Activated naive CD8-positive, alpha-beta T cell treated with anti-CD3 and anti-CD28 coated beads, Interleukin-2, amount 10 ng/mL, durations not matched to agents 7 days and 5 days (primary cell): ENCODE measurements around the gene PCDHGA1. TPM values are rescaled to one million over a fixed set of nuclear protein-coding genes. Genes with fewer than 3 reads are reported as not detected.
"Not testable (repeated sequence)": the region's sequence is repeated elsewhere in the genome, so short reads cannot be mapped to it uniquely, and the experiment has no call there.

ENCODE experiments used
- ATAC-seq: fragments of 150-1000 bp; cut with Tn5 transposase; one replicate; pipeline ENCODE4 v1.10.0; 2021; ENCODE audit warnings: low read depth, moderate library complexity
- POLR2A ChIA-PET: fragments of 350-600 bp; sonication (Branson Sonifier 250); formaldehyde crosslinking; loops from one replicate; lab custom pipeline; 2021; ENCODE audit warnings: antibody characterized with exemption; lab: Charles Lee
- DNase-seq: peaks from one replicate; pipeline ENCODE4 v3.0.0; 2021
- H3K27ac Mint-ChIP-seq: one replicate; pipeline ENCODE4 v1.8.0; 2022; ENCODE audit warnings: mild to moderate bottlenecking, mixed read lengths
- H3K27me3 Mint-ChIP-seq: one replicate; pipeline ENCODE4 v1.8.0; 2022; ENCODE audit warnings: mild to moderate bottlenecking, moderate library complexity, mixed read lengths
- H3K36me3 Mint-ChIP-seq: one replicate; pipeline ENCODE4 v1.8.0; 2021; ENCODE audit warnings: mild to moderate bottlenecking, mixed read lengths
- H3K4me1 Mint-ChIP-seq: one replicate; pipeline ENCODE4 v1.8.0; 2021; ENCODE audit warnings: mixed read lengths
- H3K4me3 Mint-ChIP-seq: one replicate; pipeline ENCODE4 v1.8.0; 2022; ENCODE audit warnings: mild to moderate bottlenecking, moderate library complexity, mixed read lengths
- H3K9me3 Mint-ChIP-seq: one replicate; pipeline ENCODE4 v1.8.0; 2021; ENCODE audit warnings: mixed read lengths
- total RNA-seq, 2 experiments: library from RNA; stranded (reverse); gene quantifications; one replicate each; pipeline ENCODE4 v1.2.3, GENCODE V29; 2021

PCDHGA1 gene
- total RNA-seq, 2 experiments from 2014 or later: 0.11 to 0.31 TPM

GRCh38 chr5:141332571-141332970 lies 2.3 kb downstream of the PCDHGA1 start:
- POLR2A ChIA-PET, ATAC-seq, H3K27ac Mint-ChIP-seq, H3K36me3 Mint-ChIP-seq, H3K4me1 Mint-ChIP-seq, DNase-seq, H3K4me3 Mint-ChIP-seq: not testable (repeated sequence)
- Mint-ChIP-seq H3K27me3 (peaks cover 62% of the 10 kb centered on the region), H3K9me3 (peaks cover 16% of the 10 kb centered on the region)

GRCh38 chr5:141338538-141339306 lies 8.4 kb downstream of the PCDHGA1 start, which contains the start of gene PCDHGA2:
Gene PCDHGA2 (plus strand): TSS chr5:141338760.
- peaks cover 4% of the 10 kb centered on the region for H3K36me3 Mint-ChIP-seq
- peaks cover 60% of the 10 kb centered on the region for H3K27me3 Mint-ChIP-seq
- H3K4me3 Mint-ChIP-seq: peak within 1 kb of the TSS; percentile 28
- peaks cover 3% of the 10 kb centered on the region for H3K4me1 Mint-ChIP-seq
- POLR2A ChIA-PET: interaction anchor here (0.6 to 1.3 kb wide), 3 partner anchors 9 to 115 kb away, joined by 3 to 4 read pairs (median 3); partner anchors contain the start of gene PCDHB14
- H3K27ac Mint-ChIP-seq: no peak within 1 kb of the TSS
- peaks cover 15% of the 10 kb centered on the region for H3K9me3 Mint-ChIP-seq
- no peak for ATAC-seq
- DNase-seq: no peak

- peaks cover 46% of the 10 kb centered on the region for H3K27me3 Mint-ChIP-seq
- DNase-seq, H3K4me1 Mint-ChIP-seq, H3K36me3 Mint-ChIP-seq, H3K27ac Mint-ChIP-seq, ATAC-seq, POLR2A ChIA-PET, H3K4me3 Mint-ChIP-seq: not testable (repeated sequence)
- peaks cover 20% of the 10 kb centered on the region for H3K9me3 Mint-ChIP-seq
Measured at GRCh38 chr5:141340781-141341354, 10.6 kb downstream of the PCDHGA1 start.

GRCh38 chr5:141342773-141343172 lies 12.5 kb downstream of the PCDHGA1 start:
- Mint-ChIP-seq H3K4me1 (peaks cover 3% of the 10 kb centered on the region), H3K27ac (no peak overlapping the region), H3K4me3 (no peak overlapping the region), H3K27me3 (peaks cover 48% of the 10 kb centered on the region), H3K9me3 (peaks cover 25% of the 10 kb centered on the region), H3K36me3 (peaks cover 4% of the 10 kb centered on the region)
- POLR2A ChIA-PET: no interaction called here
- DNase-seq (no peak), ATAC-seq (no peak)

GRCh38 chr5:141343242-141343952 lies 13.1 kb downstream of the PCDHGA1 start, which contains the start of gene PCDHGA3:
Gene PCDHGA3 (plus strand): TSS chr5:141343829. CDS start chr5:141344034, 205 bp downstream.
- Mint-ChIP-seq H3K27ac (no peak within 1 kb of the TSS), H3K4me3 (peak within 1 kb of the TSS; percentile 62), H3K36me3 (peaks cover 4% of the 10 kb centered on the region), H3K27me3 (peaks cover 42% of the 10 kb centered on the region), H3K9me3 (peaks cover 20% of the 10 kb centered on the region), H3K4me1 (peaks cover 3% of the 10 kb centered on the region)
- POLR2A ChIA-PET: no interaction called here
- ATAC-seq (no peak), DNase-seq (no peak)

GRCh38 chr5:141343953-141344463 lies 13.7 kb downstream of the PCDHGA1 start:
- H3K27me3 Mint-ChIP-seq: peaks cover 37% of the 10 kb centered on the region
- POLR2A ChIA-PET: no interaction called here
- peak overlapping the region; percentile 62 for H3K4me3 Mint-ChIP-seq
- no peak for ATAC-seq
- DNase-seq: no peak
- peaks cover 1% of the 10 kb centered on the region for H3K4me1 Mint-ChIP-seq
- H3K27ac Mint-ChIP-seq: no peak overlapping the region
- H3K36me3 Mint-ChIP-seq: peaks cover 4% of the 10 kb centered on the region
- H3K9me3 Mint-ChIP-seq: peaks cover 19% of the 10 kb centered on the region

GRCh38 chr5:141345327-141345726 lies 15.0 kb downstream of the PCDHGA1 start:
- POLR2A ChIA-PET: no interaction called here
- H3K4me1 Mint-ChIP-seq: peaks cover 1% of the 10 kb centered on the region
- peaks cover 2% of the 10 kb centered on the region for H3K36me3 Mint-ChIP-seq
- no peak for DNase-seq
- no peak overlapping the region for H3K4me3 Mint-ChIP-seq
- H3K27ac Mint-ChIP-seq: peak overlapping the region; percentile 6
- no peak for ATAC-seq
- peaks cover 39% of the 10 kb centered on the region for H3K27me3 Mint-ChIP-seq
- peaks cover 16% of the 10 kb centered on the region for H3K9me3 Mint-ChIP-seq

GRCh38 chr5:141346017-141346416 lies 15.7 kb downstream of the PCDHGA1 start:
- DNase-seq, H3K27ac Mint-ChIP-seq, H3K4me1 Mint-ChIP-seq, H3K36me3 Mint-ChIP-seq, H3K4me3 Mint-ChIP-seq, POLR2A ChIA-PET, ATAC-seq: not testable (repeated sequence)
- Mint-ChIP-seq H3K27me3 (peaks cover 38% of the 10 kb centered on the region), H3K9me3 (peaks cover 16% of the 10 kb centered on the region)

GRCh38 chr5:141349917-141350619 lies 19.8 kb downstream of the PCDHGA1 start, which contains the start of gene PCDHGB1:
Gene PCDHGB1 (plus strand): TSS chr5:141350099. CDS start chr5:141350261, 162 bp downstream.
- POLR2A ChIA-PET: no interaction called here
- Mint-ChIP-seq H3K4me3 (peak within 1 kb of the TSS; percentile 54), H3K36me3 (peaks cover 2% of the 10 kb centered on the region), H3K4me1 (no peaks in the 10 kb centered on the region), H3K27ac (no peak within 1 kb of the TSS), H3K27me3 (peaks cover 38% of the 10 kb centered on the region), H3K9me3 (peaks cover 15% of the 10 kb centered on the region)
- ATAC-seq: peak; percentile 66
- DNase-seq: no peak

GRCh38 chr5:141351591-141351990 lies 21.3 kb downstream of the PCDHGA1 start:
- H3K9me3 Mint-ChIP-seq: peaks cover 16% of the 10 kb centered on the region

GRCh38 chr5:141354900-141355469 lies 24.7 kb downstream of the PCDHGA1 start, which contains the start of gene PCDHGA4:
Gene PCDHGA4 (plus strand): TSS chr5:141355021. CDS start chr5:141355108, 87 bp downstream.
- H3K9me3 Mint-ChIP-seq: peaks cover 13% of the 10 kb centered on the region
- no peak for ATAC-seq
- H3K27ac Mint-ChIP-seq: no peak within 1 kb of the TSS
- H3K36me3 Mint-ChIP-seq: peaks cover 2% of the 10 kb centered on the region
- H3K4me3 Mint-ChIP-seq: no peak within 1 kb of the TSS
- DNase-seq: no peak
- H3K4me1 Mint-ChIP-seq: peaks cover 1% of the 10 kb centered on the region
- peaks cover 42% of the 10 kb centered on the region for H3K27me3 Mint-ChIP-seq
- POLR2A ChIA-PET: no interaction called here

More at GRCh38 chr5:141351591-141351990, 21.3 kb downstream of the PCDHGA1 start:
- Mint-ChIP-seq H3K36me3 (peaks cover 2% of the 10 kb centered on the region), H3K4me1 (no peaks in the 10 kb centered on the region), H3K27me3 (peaks cover 43% of the 10 kb centered on the region), H3K27ac (no peak overlapping the region), H3K4me3 (no peak overlapping the region)
- POLR2A ChIA-PET: no interaction called here
- ATAC-seq (no peak), DNase-seq (no peak)

GRCh38 chr5:141355641-141356040 lies 25.3 kb downstream of the PCDHGA1 start:
- Mint-ChIP-seq H3K9me3 (peaks cover 14% of the 10 kb centered on the region), H3K27ac (no peak overlapping the region), H3K4me1 (peaks cover 1% of the 10 kb centered on the region), H3K4me3 (no peak overlapping the region), H3K36me3 (peaks cover 2% of the 10 kb centered on the region), H3K27me3 (peaks cover 44% of the 10 kb centered on the region)
- ATAC-seq: no peak
- DNase-seq: no peak
- POLR2A ChIA-PET: no interaction called here
